DND-41 (cell line): ENCODE measurements around the gene TLCD4.

Experiments used
- ATAC-seq: fragments of 200-7000 bp; cut with Tn5 transposase; 3 replicates; pipeline ENCODE4 v1.9.1; 2021; ENCODE audit warnings: low read depth; ENCODE audit not compliant: insufficient read depth
- DNase-seq: peaks from one replicate; pipeline ENCODE4 v3.0.0-alpha.2; 2020
- H2AFZ ChIP-seq: 2 replicates; pipeline ENCODE4 v1.6.0; 2012; ENCODE audit warnings: low read depth, low read length
- H3K27ac ChIP-seq: 2 replicates; pipeline ENCODE4 v1.5.1; 2012; ENCODE audit warnings: low read length, inconsistent platforms
- H3K27me3 ChIP-seq: fragments of 200-600 bp; sonication (generic); 2 replicates; pipeline ENCODE4 v1.6.0; 2012; ENCODE audit warnings: low read length, mild to moderate bottlenecking, inconsistent platforms; ENCODE audit not compliant: insufficient read depth, poor library complexity
- H3K36me3 ChIP-seq: 2 replicates; pipeline ENCODE4 v1.5.1; 2012; ENCODE audit warnings: low read length, inconsistent platforms; ENCODE audit not compliant: insufficient read depth
- H3K4me1 ChIP-seq: 2 replicates; pipeline ENCODE4 v1.5.1; 2012; ENCODE audit warnings: mild to moderate bottlenecking, low read length; ENCODE audit not compliant: insufficient read depth
- H3K4me2 ChIP-seq: 2 replicates; pipeline ENCODE4 v1.6.0; 2012; ENCODE audit warnings: mild to moderate bottlenecking, moderate library complexity, low read length, inconsistent platforms; ENCODE audit not compliant: insufficient read depth
- H3K4me3 ChIP-seq, 2 experiments: fragments of 200-600 bp in 1 of 2; shearing (Covaris generic) in 1 of 2; 2 replicates each; pipeline ENCODE4 v1.5.1; 2012 to 2016; ENCODE audit warnings: inconsistent platforms in 2 of 2, low read length in 2 of 2, mild to moderate bottlenecking in 2 of 2, low read depth in 1 of 2, moderate library complexity in 1 of 2
- H3K79me2 ChIP-seq: 2 replicates; pipeline ENCODE4 v1.6.0; 2012; ENCODE audit warnings: low read length, inconsistent platforms; ENCODE audit not compliant: insufficient read depth
- H3K9ac ChIP-seq: 2 replicates; pipeline ENCODE4 v1.6.0; 2012; ENCODE audit warnings: low read depth, mild to moderate bottlenecking, inconsistent platforms, low read length, moderate library complexity
- H3K9me3 ChIP-seq: 2 replicates; pipeline ENCODE4 v1.5.1; 2012; ENCODE audit warnings: low read length, moderate library complexity, mild to moderate bottlenecking, inconsistent platforms; ENCODE audit not compliant: insufficient read depth, severe bottlenecking
- H4K20me1 ChIP-seq: 2 replicates; pipeline ENCODE4 v1.6.0; 2012; ENCODE audit warnings: low read length; ENCODE audit not compliant: insufficient read depth
- CTCF ChIP-seq: IDR thresholded peaks from 2 replicates; pipeline ENCODE4 v1.5.1; 2012; ENCODE audit warnings: borderline replicate concordance, low read length, moderate library complexity, mild to moderate bottlenecking; ENCODE audit not compliant: poor library complexity, severe bottlenecking; ENCODE audit errors: extremely low read depth
- EZH2 ChIP-seq: IDR thresholded peaks from 3 replicates; pipeline ENCODE4 v1.6.1; 2012; ENCODE audit warnings: borderline replicate concordance, low read depth, mild to moderate bottlenecking, moderate library complexity, low read length, inconsistent platforms; ENCODE audit not compliant: severe bottlenecking

The TLCD4 gene

GRCh38 chr1:95111014-95111413 lies 6.1 kb upstream of the TLCD4 start:
- Histone ChIP-seq H3K4me3 (no peak overlapping the region), H3K9ac (no peak overlapping the region), H3K27ac (no peak overlapping the region), H2AFZ (no peak overlapping the region), H3K27me3 (no peaks in the 10 kb centered on the region), H3K4me2 (no peak overlapping the region), H3K36me3 (no peaks in the 10 kb centered on the region), H4K20me1 (no peaks in the 10 kb centered on the region), H3K4me1 (no peaks in the 10 kb centered on the region), H3K79me2 (no peaks in the 10 kb centered on the region), H3K9me3 (no peaks in the 10 kb centered on the region)
- ATAC-seq (no peak), DNase-seq (no peak)
- TF ChIP-seq EZH2 = no peak
- no peak for TF ChIP-seq CTCF

- no peaks in the 10 kb centered on the region for H4K20me1 ChIP-seq
- no peaks in the 10 kb centered on the region for H3K36me3 ChIP-seq
- no peaks in the 10 kb centered on the region for H3K79me2 ChIP-seq
- no peak overlapping the region for H3K4me2 ChIP-seq
- H3K9me3 ChIP-seq = no peaks in the 10 kb centered on the region
- H2AFZ ChIP-seq = no peak overlapping the region
- no peaks in the 10 kb centered on the region for H3K4me1 ChIP-seq
- no peak overlapping the region for H3K9ac ChIP-seq
- no peaks in the 10 kb centered on the region for H3K27me3 ChIP-seq
- ATAC-seq (no peak), DNase-seq (no peak)
- TF ChIP-seq CTCF (no peak), EZH2 (no peak)
- no peak overlapping the region for H3K27ac ChIP-seq
- H3K4me3 ChIP-seq = no peak overlapping the region
Observed at GRCh38 chr1:95113684-95114083, 3.5 kb upstream of the TLCD4 start.

GRCh38 chr1:95115708-95116137 lies 1.4 kb upstream of the TLCD4 start:
- TF ChIP-seq CTCF (no peak), EZH2 (no peak)
- Histone ChIP-seq H4K20me1 (no peaks in the 10 kb centered on the region), H3K9me3 (no peaks in the 10 kb centered on the region), H3K79me2 (no peaks in the 10 kb centered on the region), H3K27me3 (no peaks in the 10 kb centered on the region), H3K4me2 (no peak overlapping the region), H3K4me1 (no peaks in the 10 kb centered on the region), H3K9ac (no peak overlapping the region), H3K4me3 (no peak overlapping the region), H2AFZ (no peak overlapping the region), H3K27ac (no peak overlapping the region), H3K36me3 (no peaks in the 10 kb centered on the region)
- DNase-seq (no peak), ATAC-seq (no peak)
